GM21447 (cell line): Measurements from ENCODE around the gene PAPSS1.

Source experiments
- ATAC-seq: cut with Tn5 transposase; IDR thresholded peaks from one replicate; pipeline ENCODE4 v1.9.1; 2021; ENCODE audit not compliant: unreplicated experiment

Gene PAPSS1

GRCh38 chr4:107631560-107631959 lies 88.5 kb downstream of the PAPSS1 start:
- ATAC-seq: no peak

GRCh38 chr4:107630185-107630705 lies 89.8 kb downstream of the PAPSS1 start:
- no peak for ATAC-seq

GRCh38 chr4:107629318-107629717 lies 90.7 kb downstream of the PAPSS1 start:
- no peak for ATAC-seq

- ATAC-seq: no peak
These were observed 94.6 kb downstream of the PAPSS1 start for GRCh38 chr4:107625391-107625902.

- no peak for ATAC-seq
These were observed 96.0 kb downstream of the PAPSS1 start for GRCh38 chr4:107624024-107624423.

GRCh38 chr4:107622006-107622405 lies 98.0 kb downstream of the PAPSS1 start:
- no peak for ATAC-seq

- no peak for ATAC-seq
These were observed 100.3 kb downstream of the PAPSS1 start for GRCh38 chr4:107619731-107620130.

- ATAC-seq: no peak
These were observed 101.0 kb downstream of the PAPSS1 start for GRCh38 chr4:107619066-107619465.

- no peak for ATAC-seq
These were observed 101.4 kb downstream of the PAPSS1 start for GRCh38 chr4:107618656-107619055.

GRCh38 chr4:107616838-107617389 lies 103.1 kb downstream of the PAPSS1 start:
- no peak for ATAC-seq

GRCh38 chr4:107615809-107616208 lies 104.2 kb downstream of the PAPSS1 start:
- ATAC-seq: no peak

- ATAC-seq: no peak
These were observed 116.6 kb downstream of the PAPSS1 start for GRCh38 chr4:107603430-107603829.

- ATAC-seq: no peak
These were observed 119.1 kb downstream of the PAPSS1 start for GRCh38 chr4:107600983-107601382.

- ATAC-seq: no peak
These were observed 119.6 kb downstream of the PAPSS1 start for GRCh38 chr4:107600436-107600835.

GRCh38 chr4:107599841-107600240 lies 120.2 kb downstream of the PAPSS1 start:
- no peak for ATAC-seq

GRCh38 chr4:107593230-107593629 lies 126.8 kb downstream of the PAPSS1 start:
- no peak for ATAC-seq

GRCh38 chr4:107592519-107592918 lies 127.5 kb downstream of the PAPSS1 start:
- peak; percentile 90 for ATAC-seq

GRCh38 chr4:107589269-107589668 lies 130.8 kb downstream of the PAPSS1 start:
- no peak for ATAC-seq

GRCh38 chr4:107586371-107586770 lies 133.7 kb downstream of the PAPSS1 start:
- no peak for ATAC-seq

- no peak for ATAC-seq
These were observed 140.9 kb downstream of the PAPSS1 start for GRCh38 chr4:107579099-107579498.

- no peak for ATAC-seq
These were observed 141.7 kb downstream of the PAPSS1 start for GRCh38 chr4:107578321-107578720.

- ATAC-seq: no peak
These were observed 142.3 kb downstream of the PAPSS1 start for GRCh38 chr4:107577743-107578142.

GRCh38 chr4:107575243-107575642 lies 144.8 kb downstream of the PAPSS1 start:
- ATAC-seq: no peak
